SJCRH30 (cell line): ENCODE results near the gene SLC41A2. TPM values are rescaled to one million over a fixed set of nuclear protein-coding genes. Genes with fewer than 3 reads are reported as not detected.
"Not testable (repeated sequence)": the region's sequence is repeated elsewhere in the genome, so short reads cannot be mapped to it uniquely, and the experiment has no call there.

Experiments
- DNase-seq, 2 experiments: peaks; one replicate each; pipeline ENCODE4 v3.0.0-alpha.2; 2015 to 2020
- H3K27ac ChIP-seq: fragments of 250-450 bp; sonication (Bioruptor Pico); 2 replicates; pipeline ENCODE4 v1.5.1; 2020; ENCODE audit warnings: mild to moderate bottlenecking, moderate library complexity
- H3K27me3 ChIP-seq: fragments of 250-450 bp; sonication (Bioruptor Pico); 2 replicates; pipeline ENCODE4 v1.5.1; 2020; ENCODE audit warnings: mild to moderate bottlenecking, moderate library complexity
- H3K36me3 ChIP-seq: fragments of 250-450 bp; sonication (Bioruptor Pico); 2 replicates; pipeline ENCODE4 v1.5.1; 2020; ENCODE audit warnings: mild to moderate bottlenecking, moderate library complexity
- H3K4me1 ChIP-seq: fragments of 250-450 bp; sonication (Bioruptor Pico); 2 replicates; pipeline ENCODE4 v1.5.1; 2020; ENCODE audit warnings: mild to moderate bottlenecking, moderate library complexity
- H3K4me3 ChIP-seq: fragments of 250-450 bp; sonication (Bioruptor Pico); 2 replicates; pipeline ENCODE4 v1.5.1; 2020; ENCODE audit warnings: mild to moderate bottlenecking, moderate library complexity
- H3K9me3 ChIP-seq: fragments of 250-450 bp; sonication (Bioruptor Pico); replicated peaks from 2 replicates; pipeline ENCODE4 v1.5.1; 2020; ENCODE audit warnings: mild to moderate bottlenecking, moderate library complexity
- total RNA-seq: library from RNA; depleted of rRNA; stranded (reverse); fragments of >200 nt; shearing (Covaris generic); gene quantifications from 2 replicates; pipeline ENCODE4 v1.2.3, GENCODE V29; 2014

The SLC41A2 gene
- total RNA-seq, 1 experiment from 2014 or later = 5.2 TPM

GRCh38 chr12:104953323-104953722, 4.8 kb downstream of the SLC41A2 start:
- no peak overlapping the region for H3K27ac ChIP-seq
- H3K4me1 ChIP-seq = no peaks in the 10 kb centered on the region; the same call in 1 of the 2 replicates

DNA sequence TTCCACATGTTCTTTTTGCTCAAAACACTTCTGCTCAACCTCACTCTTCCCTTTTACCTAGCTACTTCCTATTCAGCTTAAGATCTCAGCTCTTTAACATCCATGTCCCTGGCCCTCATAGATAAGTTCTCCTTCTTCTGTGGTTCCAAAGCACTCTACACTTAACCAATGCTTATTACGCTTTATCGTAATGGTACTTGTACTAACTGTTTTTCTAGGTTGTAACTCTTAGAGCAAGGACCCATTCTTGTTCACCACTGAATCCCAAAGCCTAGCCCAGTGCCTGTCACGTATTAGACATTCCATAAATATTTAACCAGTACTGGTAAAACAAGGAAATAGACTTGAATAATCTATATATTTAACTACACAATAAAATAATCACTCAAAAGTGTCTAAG, 5.3 kb downstream of the SLC41A2 start:
- Histone ChIP-seq H3K9me3 (no peaks in the 10 kb centered on the region), H3K36me3 (no peaks in the 10 kb centered on the region), H3K4me3 (no peak overlapping the region), H3K27ac (no peak overlapping the region), H3K27me3 (0 out of 2 replicates have a peak, but pooled peaks cover 8% of the 10 kb centered on the region), H3K4me1 (no peaks in the 10 kb centered on the region; the same call in 1 of the 2 replicates)
- no peak for DNase-seq

More at GRCh38 chr12:104953323-104953722, 4.8 kb downstream of the SLC41A2 start:
- H3K9me3 ChIP-seq = no peaks in the 10 kb centered on the region
- H3K27me3 ChIP-seq = 0 out of 2 replicates have a peak, but pooled peaks cover 8% of the 10 kb centered on the region
- no peaks in the 10 kb centered on the region for H3K36me3 ChIP-seq
- no peak for DNase-seq
- H3K4me3 ChIP-seq = no peak overlapping the region

GRCh38 chr12:104951759-104952509, 6.2 kb downstream of the SLC41A2 start:
- Histone ChIP-seq H3K36me3 (no peaks in the 10 kb centered on the region), H3K27ac (no peak overlapping the region), H3K9me3 (no peaks in the 10 kb centered on the region), H3K4me1 (no peaks in the 10 kb centered on the region), H3K4me3 (no peak overlapping the region), H3K27me3 (0 out of 2 replicates have a peak, but pooled peaks cover 4% of the 10 kb centered on the region)
- no peak for DNase-seq

- H3K36me3 ChIP-seq, H3K4me3 ChIP-seq, H3K27ac ChIP-seq, DNase-seq, H3K27me3 ChIP-seq, H3K9me3 ChIP-seq, H3K4me1 ChIP-seq: not testable (repeated sequence)
Measured at GRCh38 chr12:104948716-104949115, 9.4 kb downstream of the SLC41A2 start.

GRCh38 chr12:104944252-104944651, 13.8 kb downstream of the SLC41A2 start:
- H3K4me3 ChIP-seq = no peak overlapping the region
- DNase-seq = no peak

GRCh38 chr12:104943401-104943800, 14.7 kb downstream of the SLC41A2 start:
- H3K27me3 ChIP-seq, H3K36me3 ChIP-seq, DNase-seq, H3K4me3 ChIP-seq, H3K4me1 ChIP-seq, H3K27ac ChIP-seq, H3K9me3 ChIP-seq: not testable (repeated sequence)

More at GRCh38 chr12:104944252-104944651, 13.8 kb downstream of the SLC41A2 start:
- H3K36me3 ChIP-seq = no peaks in the 10 kb centered on the region
- no peaks in the 10 kb centered on the region for H3K27me3 ChIP-seq
- no peaks in the 10 kb centered on the region for H3K4me1 ChIP-seq
- H3K27ac ChIP-seq = no peak overlapping the region
- no peaks in the 10 kb centered on the region for H3K9me3 ChIP-seq

- Histone ChIP-seq H3K27ac (no peak overlapping the region), H3K27me3 (no peaks in the 10 kb centered on the region), H3K4me1 (no peaks in the 10 kb centered on the region), H3K9me3 (no peaks in the 10 kb centered on the region), H3K36me3 (no peaks in the 10 kb centered on the region), H3K4me3 (no peak overlapping the region)
- no peak for DNase-seq
Measured at GRCh38 chr12:104942075-104942474, 16.0 kb downstream of the SLC41A2 start.

DNA sequence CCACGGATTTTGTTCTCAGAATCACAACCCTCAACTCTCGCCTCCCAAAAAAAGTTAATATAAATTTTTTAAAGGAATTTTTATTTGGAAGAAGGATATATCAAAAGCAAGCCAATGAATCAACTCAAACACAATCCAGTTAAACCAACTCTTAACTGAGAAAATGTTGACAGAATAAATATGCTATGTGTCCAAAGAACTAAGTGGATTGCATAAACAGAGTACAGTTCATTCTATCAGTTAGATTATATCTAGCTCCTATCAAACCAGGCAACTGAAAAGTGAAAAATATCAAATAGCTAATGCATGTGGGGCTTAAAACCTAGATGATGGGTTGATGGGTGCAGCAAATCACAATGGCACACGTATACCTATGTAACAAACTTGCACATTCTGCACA, 16.6 kb downstream of the SLC41A2 start:
- H3K9me3 ChIP-seq = no peaks in the 10 kb centered on the region
- DNase-seq = no peak
- no peaks in the 10 kb centered on the region for H3K4me1 ChIP-seq
- no peak overlapping the region for H3K4me3 ChIP-seq
- no peaks in the 10 kb centered on the region for H3K27me3 ChIP-seq
- no peaks in the 10 kb centered on the region for H3K36me3 ChIP-seq
- H3K27ac ChIP-seq = no peak overlapping the region

DNA sequence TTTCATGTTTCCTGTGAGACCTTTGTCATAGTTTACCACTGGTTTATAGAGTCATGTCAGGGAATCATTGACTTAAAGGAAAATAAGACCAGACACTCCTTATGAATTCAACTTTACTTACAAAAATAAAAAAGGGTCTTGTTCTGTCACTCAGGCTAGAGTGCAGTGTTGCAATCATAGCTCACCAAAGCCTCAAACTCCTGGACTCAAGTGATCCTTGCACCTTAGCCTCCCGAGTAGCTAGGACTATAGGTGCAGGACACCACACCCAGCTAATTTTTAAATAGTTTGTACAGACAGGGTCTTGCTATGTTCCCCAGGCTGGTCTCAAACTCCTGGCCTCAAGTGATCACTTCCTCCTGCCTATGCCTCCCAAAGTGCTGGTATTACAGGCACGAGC, 19.0 kb downstream of the SLC41A2 start:
- Histone ChIP-seq H3K4me1 (no peaks in the 10 kb centered on the region), H3K9me3 (no peaks in the 10 kb centered on the region), H3K27me3 (no peaks in the 10 kb centered on the region), H3K4me3 (no peak overlapping the region), H3K36me3 (no peaks in the 10 kb centered on the region), H3K27ac (no peak overlapping the region)
- DNase-seq = no peak

DNA sequence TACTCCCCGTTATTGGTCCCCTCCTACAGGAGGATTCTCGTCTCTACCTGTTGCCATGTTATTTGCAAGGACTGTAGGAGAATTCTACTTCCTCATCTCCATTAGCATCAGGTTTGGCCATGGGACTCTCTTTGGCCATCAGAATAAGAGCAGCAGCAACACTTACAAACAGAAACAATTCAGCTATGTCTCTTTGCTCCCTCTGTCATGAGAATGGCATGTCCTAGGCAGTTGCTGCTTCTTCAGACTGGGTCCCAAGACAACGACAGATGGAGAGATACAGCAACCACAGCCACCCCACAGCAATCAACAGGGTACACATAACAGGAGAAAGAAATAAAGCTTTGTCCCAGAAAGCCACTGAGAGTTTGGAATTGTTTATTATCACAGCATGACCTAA, 19.7 kb downstream of the SLC41A2 start:
- Histone ChIP-seq H3K27me3 (no peaks in the 10 kb centered on the region), H3K4me3 (no peak overlapping the region), H3K36me3 (no peaks in the 10 kb centered on the region), H3K27ac (no peak overlapping the region), H3K9me3 (no peaks in the 10 kb centered on the region), H3K4me1 (no peaks in the 10 kb centered on the region)
- DNase-seq = peak in 1 of 2 experiments; percentile 16

GRCh38 chr12:104935886-104936285, 22.2 kb downstream of the SLC41A2 start:
- no peak for DNase-seq
- H3K4me1 ChIP-seq = no peaks in the 10 kb centered on the region
- H3K27me3 ChIP-seq = no peaks in the 10 kb centered on the region
- no peaks in the 10 kb centered on the region for H3K36me3 ChIP-seq
- H3K9me3 ChIP-seq = no peaks in the 10 kb centered on the region
- no peak overlapping the region for H3K4me3 ChIP-seq
- H3K27ac ChIP-seq = no peak overlapping the region

GRCh38 chr12:104933778-104934177, 24.3 kb downstream of the SLC41A2 start:
- DNase-seq = no peak
- H3K27me3 ChIP-seq = no peaks in the 10 kb centered on the region; the same call in 1 of the 2 replicates
- H3K4me1 ChIP-seq = no peaks in the 10 kb centered on the region
- H3K9me3 ChIP-seq = no peaks in the 10 kb centered on the region
- H3K36me3 ChIP-seq = no peaks in the 10 kb centered on the region
- no peak overlapping the region for H3K4me3 ChIP-seq
- no peak overlapping the region for H3K27ac ChIP-seq

GRCh38 chr12:104933128-104933527, 25.0 kb downstream of the SLC41A2 start:
- Histone ChIP-seq H3K4me1 (no peaks in the 10 kb centered on the region), H3K4me3 (no peak overlapping the region), H3K36me3 (no peaks in the 10 kb centered on the region), H3K27me3 (no peaks in the 10 kb centered on the region; the same call in 1 of the 2 replicates), H3K9me3 (no peaks in the 10 kb centered on the region), H3K27ac (no peak overlapping the region)
- no peak for DNase-seq

- Histone ChIP-seq H3K36me3 (no peaks in the 10 kb centered on the region), H3K4me1 (no peaks in the 10 kb centered on the region), H3K27me3 (no peaks in the 10 kb centered on the region; the same call in 1 of the 2 replicates), H3K27ac (no peak overlapping the region), H3K4me3 (no peak overlapping the region), H3K9me3 (no peaks in the 10 kb centered on the region)
- no peak for DNase-seq
Measured at GRCh38 chr12:104930388-104931326, 27.4 kb downstream of the SLC41A2 start.

GRCh38 chr12:104929977-104930376, 28.1 kb downstream of the SLC41A2 start:
- H3K36me3 ChIP-seq = no peaks in the 10 kb centered on the region
- no peak overlapping the region for H3K4me3 ChIP-seq
- H3K9me3 ChIP-seq = no peaks in the 10 kb centered on the region
- DNase-seq = no peak
- no peaks in the 10 kb centered on the region; the same call in 1 of the 2 replicates for H3K27me3 ChIP-seq
- no peaks in the 10 kb centered on the region for H3K4me1 ChIP-seq
- no peak overlapping the region for H3K27ac ChIP-seq
